K562 (cell line): Measurements from ENCODE around the gene SPATA2L.

Source experiments
- CTCF ChIP-seq, 3 experiments: IDR thresholded peaks in 2 of 3; conservative IDR thresholded peaks in 1 of 3; 2 replicates each; pipeline ENCODE4 v1.5.1; 2011 to 2012; ENCODE audit warnings: low read length in 3 of 3, mild to moderate bottlenecking in 3 of 3, control low read depth in 2 of 3, improper control_type of control experiment in 1 of 3, inconsistent platforms in 1 of 3, low read depth in 1 of 3, mixed read lengths in 1 of 3, moderate library complexity in 1 of 3; ENCODE audit not compliant: insufficient read depth in 2 of 3
- HNRNPH1 ChIP-seq: fragments of 200-400 bp; formaldehyde crosslinking; optimal IDR thresholded peaks from 2 replicates; pipeline ENCODE3; 2017; ENCODE audit warnings: low read depth, mild to moderate bottlenecking, low read length, moderate library complexity
- MTA3 ChIP-seq: fragments of 450-650 bp; formaldehyde crosslinking; IDR thresholded peaks from 2 replicates; pipeline ENCODE4 v1.6.1; 2017; ENCODE audit warnings: mild to moderate bottlenecking, borderline replicate concordance
- NCOR1 ChIP-seq: fragments of 450-650 bp; IDR thresholded peaks from 2 replicates; pipeline ENCODE4 v1.6.1; 2016; ENCODE audit warnings: mild to moderate bottlenecking, moderate library complexity
- NFIC ChIP-seq: fragments of 450-650 bp; IDR thresholded peaks from 2 replicates; pipeline ENCODE4 v1.6.1; 2017; ENCODE audit warnings: mild to moderate bottlenecking, inconsistent platforms
- NKRF ChIP-seq: fragments of 450-650 bp; IDR thresholded peaks from 2 replicates; pipeline ENCODE4 v1.6.1; 2016; ENCODE audit warnings: borderline replicate concordance
- PHB2 ChIP-seq: fragments of 450-650 bp; IDR thresholded peaks from 2 replicates; pipeline ENCODE4 v1.6.1; 2017; ENCODE audit warnings: low read depth
- STAT5B ChIP-seq: fragments of 250-450 bp; sonication (Bioruptor Pico); IDR thresholded peaks from 2 replicates; pipeline ENCODE4 v1.8.0; 2021; ENCODE audit warnings: mild to moderate bottlenecking, inconsistent platforms
- ZBTB17 ChIP-seq: fragments of 450-650 bp; formaldehyde crosslinking; IDR thresholded peaks from 2 replicates; pipeline ENCODE4 v1.4.0; 2020; ENCODE audit warnings: mild to moderate bottlenecking
- ZFP91 ChIP-seq: sonication (generic); formaldehyde crosslinking; IDR thresholded peaks from 2 replicates; pipeline ENCODE4 v1.8.0; 2022; ENCODE audit warnings: mild to moderate bottlenecking, missing genetic modification reagents
- ZNF146 ChIP-seq: IDR thresholded peaks from one replicate; pipeline ENCODE4 v1.6.1; 2018; ENCODE audit warnings: missing compliant biosample characterization; ENCODE audit not compliant: unreplicated experiment
- ZNF24 ChIP-seq: fragments of 450-650 bp; IDR thresholded peaks from 2 replicates; pipeline ENCODE4 v1.6.1; 2016
- ZNF263 ChIP-seq: sonication (generic); formaldehyde crosslinking; IDR thresholded peaks from 2 replicates; pipeline ENCODE4 v1.8.0; 2022; ENCODE audit warnings: mild to moderate bottlenecking, missing genetic modification reagents, borderline replicate concordance
- ZNF551 ChIP-seq: fragments of 250-450 bp; sonication (Bioruptor Pico); IDR thresholded peaks from 2 replicates; pipeline ENCODE4 v1.5.0; 2021; ENCODE audit warnings: mild to moderate bottlenecking, moderate library complexity

- TF ChIP-seq HNRNPH1, result no peak
- TF ChIP-seq ZBTB17 (CRISPR knock-in tag), result no peak
- no peak for TF ChIP-seq MTA3
- TF ChIP-seq CTCF (IDR thresholded peaks at IDR 0.05 in 2 of 3, conservative IDR thresholded peaks at IDR 0.05 in 1 of 3; ENCODE audit: insufficient read depth in 2 of 3, low read depth in 1 of 3, low read length in 3 of 3), result no peak
- no peak for TF ChIP-seq NFIC
- no peak for TF ChIP-seq ZNF146 (CRISPR knock-in tag)
- no peak for TF ChIP-seq ZNF551 (CRISPR knock-in tag)
- TF ChIP-seq ZFP91 (CRISPR knock-in tag), result no peak
- TF ChIP-seq NKRF, result no peak
- TF ChIP-seq PHB2, result no peak
- no peak for TF ChIP-seq STAT5B
- no peak for TF ChIP-seq NCOR1
- no peak for TF ChIP-seq ZNF263 (CRISPR knock-in tag)
- no peak for TF ChIP-seq ZNF24
Measured at GRCh38 chr16:89742948-89743347, 41.4 kb upstream of the SPATA2L start.
